Muscle of leg (tissue), 11 donors: Measurements from ENCODE around the gene B3GNT8. TPM values are rescaled to one million over a fixed set of nuclear protein-coding genes. Genes with fewer than 3 reads are reported as not detected.
"Not testable (repeated sequence)": the region's sequence is repeated elsewhere in the genome, so short reads cannot be mapped to it uniquely, and the experiment has no call there.

ENCODE experiments used
- DNase-seq: peaks from one replicate; pipeline ENCODE4 v3.0.0; 2013
- H3K27ac ChIP-seq: one replicate; pipeline ENCODE4 v1.5.1; 2013; ENCODE audit warnings: mild to moderate bottlenecking, low read length, control low read depth
- H3K27me3 ChIP-seq: one replicate; pipeline ENCODE4 v1.6.1; 2013; ENCODE audit warnings: low read length; ENCODE audit not compliant: control insufficient read depth, insufficient read depth
- H3K36me3 ChIP-seq: one replicate; pipeline ENCODE4 v1.6.1; 2013; ENCODE audit warnings: low read length; ENCODE audit not compliant: control insufficient read depth, insufficient read depth
- H3K4me1 ChIP-seq: one replicate; pipeline ENCODE4 v1.6.1; 2013; ENCODE audit warnings: low read length; ENCODE audit not compliant: control insufficient read depth, insufficient read depth
- H3K4me3 ChIP-seq: one replicate; pipeline ENCODE4 v1.5.1; 2013; ENCODE audit warnings: low read length, control low read depth
- H3K9me3 ChIP-seq: replicated peaks from 2 replicates; pipeline ENCODE4 v1.6.1; 2013; ENCODE audit warnings: low read depth, low read length; ENCODE audit not compliant: control insufficient read depth
- WGBS: methylation state at CpG from one replicate; pipeline ENCODE4 v1.1.5; 2013; ENCODE audit warnings: missing lambda C conversion rate; ENCODE audit not compliant: insufficient coverage; 5-methylcytosine and 5-hydroxymethylcytosine counted together
- polyA plus RNA-seq, 8 donors: library from polyadenylated mRNA; unstranded; fragments of 120-200 nt; gene quantifications; one replicate each; pipeline versions ENCODE4 v1.2.1 to v1.2.3, GENCODE V29; 2013; ENCODE audit warnings: inconsistent platforms in 1 of 8, low replicate concordance in 1 of 8; ENCODE audit not compliant: insufficient read length in 8 of 8, insufficient read depth in 1 of 8
- total RNA-seq: library from RNA; stranded (reverse); fragments of 120-200 nt; gene quantifications from one replicate; pipeline ENCODE4 v1.2.4, GENCODE V29; 2013

The B3GNT8 gene
- total and polyA plus RNA-seq, 9 donors = 0.68 to 7.4 (median 1.6) TPM

DNA sequence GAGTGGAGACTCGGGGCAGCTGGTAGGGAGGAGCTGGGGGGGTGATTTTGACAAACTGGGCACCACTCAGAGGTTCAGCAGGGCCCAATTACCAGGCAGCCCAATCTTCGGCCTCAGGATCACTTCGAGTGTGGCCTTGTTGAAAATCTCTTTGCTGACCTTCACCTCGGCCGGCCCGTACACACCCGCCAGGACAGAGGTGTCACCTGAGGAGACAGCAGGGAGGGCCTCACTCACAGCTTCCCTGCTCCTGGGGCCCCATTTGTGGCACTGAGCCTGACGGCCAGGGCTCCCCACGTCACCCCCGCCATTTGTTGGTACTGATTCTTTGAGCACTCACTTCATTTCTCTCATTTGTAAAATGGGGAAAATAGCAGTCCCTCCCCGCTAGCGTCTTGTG, 34.4 kb downstream of the B3GNT8 start:
- Histone ChIP-seq H3K27ac (no peak overlapping the region), H3K4me1 (peaks cover 10% of the 10 kb centered on the region), H3K4me3 (no peak overlapping the region), H3K27me3 (no peaks in the 10 kb centered on the region), H3K9me3 (no peaks in the 10 kb centered on the region), H3K36me3 (peaks cover 32% of the 10 kb centered on the region)
- 82% methylated on average over 9 of the region's 12 CpGs for WGBS
- no peak for DNase-seq

- WGBS = 90% methylated on average over 9 of the region's 11 CpGs
- H3K9me3 ChIP-seq = no peaks in the 10 kb centered on the region
- H3K27ac ChIP-seq = no peak overlapping the region
- no peak for DNase-seq
- H3K4me1 ChIP-seq = peaks cover 10% of the 10 kb centered on the region
- H3K27me3 ChIP-seq = no peaks in the 10 kb centered on the region
- H3K36me3 ChIP-seq = peaks cover 43% of the 10 kb centered on the region
- H3K4me3 ChIP-seq = no peak overlapping the region
Observed at GRCh38 chr19:41391618-41392017, 35.6 kb downstream of the B3GNT8 start.

DNA sequence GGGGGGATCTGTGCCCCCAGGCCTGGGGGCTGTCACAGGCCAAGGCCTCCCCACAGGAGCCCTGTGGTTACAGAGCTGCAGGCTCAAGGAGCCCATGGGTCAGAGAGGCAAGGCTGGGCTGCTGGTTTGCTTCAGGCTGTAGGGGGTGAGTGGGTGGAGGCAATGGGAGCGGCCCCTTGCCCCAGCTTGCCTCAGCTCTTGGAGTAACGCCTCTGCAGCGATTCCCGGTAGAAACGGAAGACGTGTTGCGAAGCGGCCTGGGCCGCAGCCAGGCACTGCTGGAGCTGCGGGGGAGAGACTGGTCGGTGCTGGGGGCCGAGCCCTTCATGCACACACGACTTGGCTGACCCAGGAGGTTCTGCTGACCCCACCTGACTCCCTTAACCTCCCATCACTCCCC, 40.7 kb downstream of the B3GNT8 start:
- Histone ChIP-seq H3K4me3 (no peak overlapping the region), H3K4me1 (no peaks in the 10 kb centered on the region), H3K36me3 (peaks cover 55% of the 10 kb centered on the region), H3K27ac (no peak overlapping the region), H3K9me3 (no peaks in the 10 kb centered on the region), H3K27me3 (no peaks in the 10 kb centered on the region)
- WGBS = 86% methylated on average over 9 of the region's 13 CpGs
- no peak for DNase-seq

DNA sequence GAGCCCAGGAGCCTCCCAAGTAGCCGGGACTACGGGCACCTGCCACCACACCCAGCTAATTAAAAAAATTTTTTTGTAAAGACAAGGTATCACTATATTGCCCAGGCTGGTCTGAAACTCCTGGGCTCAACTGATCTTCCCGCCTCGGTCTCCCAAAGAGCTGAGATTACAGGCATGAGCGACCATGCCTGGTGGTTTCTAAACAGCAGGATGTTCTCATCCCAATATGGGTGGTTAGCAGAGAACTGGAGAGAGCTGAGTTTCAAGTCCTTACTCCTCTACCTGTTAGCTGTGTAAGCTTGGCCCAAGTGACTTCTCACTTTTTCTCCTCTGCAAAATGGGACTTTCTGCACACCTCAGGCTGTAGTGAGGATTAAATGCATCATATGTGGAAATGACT, 42.8 kb downstream of the B3GNT8 start:
- Histone ChIP-seq H3K36me3 (peaks cover 36% of the 10 kb centered on the region), H3K27me3 (no peaks in the 10 kb centered on the region), H3K9me3 (no peaks in the 10 kb centered on the region), H3K4me3 (no peak overlapping the region), H3K4me1 (no peaks in the 10 kb centered on the region), H3K27ac (no peak overlapping the region)
- WGBS = no CpG with 5 or more reads among the region's 5 CpGs
- DNase-seq = no peak

DNA sequence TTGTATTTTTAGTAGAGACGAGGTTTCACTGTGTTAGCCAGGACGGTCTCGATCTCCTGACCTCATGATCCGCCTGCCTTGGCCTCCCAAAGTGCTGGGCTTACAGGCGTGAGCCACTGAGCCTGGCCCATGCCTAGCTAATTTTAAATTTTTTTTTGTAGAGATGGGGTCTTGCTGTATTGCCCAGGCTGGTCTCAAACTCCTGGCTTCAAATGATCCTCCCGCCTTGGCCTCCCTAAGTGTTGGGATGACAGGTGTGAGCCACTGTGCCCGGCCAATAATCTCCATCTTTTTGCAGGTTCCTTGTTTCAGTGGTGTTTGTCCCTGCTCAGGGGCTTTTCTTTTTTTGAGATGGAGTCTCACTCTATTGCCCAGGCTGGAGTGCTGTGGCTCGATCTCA, 45.6 kb downstream of the B3GNT8 start:
- not testable (repeated sequence) for DNase-seq, H3K4me1 ChIP-seq, H3K9me3 ChIP-seq, H3K4me3 ChIP-seq, H3K27me3 ChIP-seq, H3K27ac ChIP-seq
- WGBS = 100% methylated on average over 2 of the region's 8 CpGs
- peaks cover 17% of the 10 kb centered on the region for H3K36me3 ChIP-seq

GRCh38 chr19:41377977-41378709, 49.0 kb downstream of the B3GNT8 start:
- Histone ChIP-seq H3K4me1 (peaks cover 25% of the 10 kb centered on the region), H3K9me3 (no peaks in the 10 kb centered on the region), H3K27me3 (no peaks in the 10 kb centered on the region), H3K36me3 (peaks cover 2% of the 10 kb centered on the region), H3K4me3 (no peak overlapping the region), H3K27ac (no peak overlapping the region)
- 24% methylated on average over 7 of the region's 9 CpGs for WGBS
- peak; percentile 59 for DNase-seq

DNA sequence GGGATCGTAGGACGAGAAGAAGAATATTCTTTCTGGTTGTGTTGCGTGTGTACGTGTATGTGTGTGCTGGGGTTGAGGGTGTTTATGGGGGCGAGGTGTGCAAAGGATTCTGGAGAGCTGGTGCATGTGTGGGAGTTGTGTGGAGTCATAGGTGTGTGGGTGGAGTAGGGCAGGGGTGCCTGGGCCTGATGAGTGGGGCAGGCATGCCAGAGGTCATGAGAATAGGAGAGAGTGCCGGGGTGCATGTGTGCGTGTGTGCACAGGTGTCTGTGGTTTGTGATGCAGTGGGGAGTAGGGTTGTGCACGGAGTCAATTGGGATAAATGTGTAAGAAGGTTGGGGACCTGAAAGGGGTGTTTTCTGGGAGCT, 50.2 kb downstream of the B3GNT8 start:
- 46% methylated on average over 8 of the region's 8 CpGs for WGBS
- H3K4me1 ChIP-seq = peaks cover 25% of the 10 kb centered on the region
- no peak overlapping the region for H3K4me3 ChIP-seq
- H3K9me3 ChIP-seq = no peaks in the 10 kb centered on the region
- no peak for DNase-seq
- no peaks in the 10 kb centered on the region for H3K27me3 ChIP-seq
- no peak overlapping the region for H3K27ac ChIP-seq
- no peaks in the 10 kb centered on the region for H3K36me3 ChIP-seq

- 2% methylated on average over 47 of the region's 47 CpGs for WGBS
- Histone ChIP-seq H3K27ac (no peak within 1 kb of the TSS), H3K4me3 (peak within 1 kb of the TSS; percentile 55), H3K27me3 (no peaks in the 10 kb centered on the region), H3K36me3 (no peaks in the 10 kb centered on the region), H3K4me1 (peaks cover 25% of the 10 kb centered on the region), H3K9me3 (no peaks in the 10 kb centered on the region)
- DNase-seq = peak; percentile 45
Observed at GRCh38 chr19:41376241-41376997, 50.8 kb downstream of the B3GNT8 start, which contains the start of gene TMEM91. Gene TMEM91 (plus strand): TSS chr19:41376533. CDS start chr19:41378310, 1,777 bp downstream.
